Measurements from ENCODE around the gene PLCD3. TPM values are rescaled to one million over a fixed set of nuclear protein-coding genes. Genes with fewer than 3 reads are reported as not detected.
A peak's percentile ranks its signal among the peaks of the same experiment; 100 is the strongest.

Gene PLCD3
- total and polyA plus RNA-seq, 2 of the 13 experiments (the other 11 are each of a cell fraction or from before 2014, with no cell fraction given): 11.3 to 39.1 TPM

- TF ChIP-seq ZBTB40 (IDR thresholded peaks at IDR 0.05) (no peak), ZBTB40 (CRISPR knock-in tag; IDR thresholded peaks at IDR 0.05) (0 out of 2 replicates have a peak, but pooled peaks have one; percentile 40), ZNF256 (CRISPR knock-in tag; conservative IDR thresholded peaks at IDR 0.05) (no peak), CCAR2 (optimal IDR thresholded peaks at IDR 0.05; ENCODE audit: low read depth, low read length) (no peak), PCBP2 (optimal IDR thresholded peaks at IDR 0.05; ENCODE audit: low read depth, low read length, poor library complexity, severe bottlenecking) (no peak), ETV5 (CRISPR knock-in tag; IDR thresholded peaks at IDR 0.05; ENCODE audit: borderline replicate concordance) (no peak), REL (CRISPR knock-in tag; conservative IDR thresholded peaks at IDR 0.05) (no peak), ZNF317 (CRISPR knock-in tag; IDR thresholded peaks at IDR 0.05) (no peak), MBD4 (IDR thresholded peaks at IDR 0.05; ENCODE audit: borderline replicate concordance, low read length) (no peak), MATR3 (CRISPR knock-in tag; IDR thresholded peaks at IDR 0.05) (no peak), ZNF136 (CRISPR knock-in tag; IDR thresholded peaks at IDR 0.05; ENCODE audit: low read depth) (no peak), MZF1 (CRISPR knock-in tag; IDR thresholded peaks at IDR 0.05; ENCODE audit: borderline replicate concordance) (no peak), TBP (CRISPR knock-in tag; IDR thresholded peaks at IDR 0.05) (no peak), ZNF703 (CRISPR knock-in tag; IDR thresholded peaks at IDR 0.05; ENCODE audit: borderline replicate concordance) (no peak), CC2D1A (CRISPR knock-in tag; IDR thresholded peaks at IDR 0.05) (no peak)
- TF ChIP-seq, protein P1, sequence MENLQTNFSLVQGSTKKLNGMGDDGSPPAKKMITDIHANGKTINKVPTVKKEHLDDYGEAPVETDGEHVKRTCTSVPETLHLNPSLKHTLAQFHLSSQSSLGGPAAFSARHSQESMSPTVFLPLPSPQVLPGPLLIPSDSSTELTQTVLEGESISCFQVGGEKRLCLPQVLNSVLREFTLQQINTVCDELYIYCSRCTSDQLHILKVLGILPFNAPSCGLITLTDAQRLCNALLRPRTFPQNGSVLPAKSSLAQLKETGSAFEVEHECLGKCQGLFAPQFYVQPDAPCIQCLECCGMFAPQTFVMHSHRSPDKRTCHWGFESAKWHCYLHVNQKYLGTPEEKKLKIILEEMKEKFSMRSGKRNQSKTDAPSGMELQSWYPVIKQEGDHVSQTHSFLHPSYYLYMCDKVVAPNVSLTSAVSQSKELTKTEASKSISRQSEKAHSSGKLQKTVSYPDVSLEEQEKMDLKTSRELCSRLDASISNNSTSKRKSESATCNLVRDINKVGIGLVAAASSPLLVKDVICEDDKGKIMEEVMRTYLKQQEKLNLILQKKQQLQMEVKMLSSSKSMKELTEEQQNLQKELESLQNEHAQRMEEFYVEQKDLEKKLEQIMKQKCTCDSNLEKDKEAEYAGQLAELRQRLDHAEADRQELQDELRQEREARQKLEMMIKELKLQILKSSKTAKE (CRISPR knock-in tag; IDR thresholded peaks at IDR 0.05; ENCODE audit: borderline replicate concordance): no peak
- TF ChIP-seq, protein P2, sequence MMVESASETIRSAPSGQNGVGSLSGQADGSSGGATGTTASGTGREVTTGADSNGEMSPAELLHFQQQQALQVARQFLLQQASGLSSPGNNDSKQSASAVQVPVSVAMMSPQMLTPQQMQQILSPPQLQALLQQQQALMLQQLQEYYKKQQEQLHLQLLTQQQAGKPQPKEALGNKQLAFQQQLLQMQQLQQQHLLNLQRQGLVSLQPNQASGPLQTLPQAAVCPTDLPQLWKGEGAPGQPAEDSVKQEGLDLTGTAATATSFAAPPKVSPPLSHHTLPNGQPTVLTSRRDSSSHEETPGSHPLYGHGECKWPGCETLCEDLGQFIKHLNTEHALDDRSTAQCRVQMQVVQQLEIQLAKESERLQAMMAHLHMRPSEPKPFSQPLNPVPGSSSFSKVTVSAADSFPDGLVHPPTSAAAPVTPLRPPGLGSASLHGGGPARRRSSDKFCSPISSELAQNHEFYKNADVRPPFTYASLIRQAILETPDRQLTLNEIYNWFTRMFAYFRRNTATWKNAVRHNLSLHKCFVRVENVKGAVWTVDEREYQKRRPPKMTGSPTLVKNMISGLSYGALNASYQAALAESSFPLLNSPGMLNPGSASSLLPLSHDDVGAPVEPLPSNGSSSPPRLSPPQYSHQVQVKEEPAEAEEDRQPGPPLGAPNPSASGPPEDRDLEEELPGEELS (CRISPR knock-in tag; IDR thresholded peaks at IDR 0.05): no peak
Observed at GRCh38 chr17:45129940-45130680, 2.2 kb downstream of the PLCD3 start (continued).
